Thyroid gland (tissue), 4 donors: ENCODE measurements around the gene CDR2L.

Experiments
- POLR2A ChIP-seq, 2 donors: fragments of 450-650 bp; IDR thresholded peaks; one replicate each; pipeline ENCODE4 v1.6.1; 2017; ENCODE audit warnings: antibody characterized with exemption in 2 of 2, mild to moderate bottlenecking in 2 of 2, moderate library complexity in 1 of 2
- TF ChIP-seq, protein P1 (sequence below), 6 experiments: fragments of 200-600 bp in 3 of 6; fragments of 450-650 bp in 3 of 6; sonication (generic) in 3 of 6; IDR thresholded peaks; one replicate each; pipeline ENCODE4 v1.5.1; 2016 to 2019; ENCODE audit warnings: antibody characterized with exemption in 6 of 6, mild to moderate bottlenecking in 2 of 6, inconsistent platforms in 1 of 6, moderate library complexity in 1 of 6

DNA sequence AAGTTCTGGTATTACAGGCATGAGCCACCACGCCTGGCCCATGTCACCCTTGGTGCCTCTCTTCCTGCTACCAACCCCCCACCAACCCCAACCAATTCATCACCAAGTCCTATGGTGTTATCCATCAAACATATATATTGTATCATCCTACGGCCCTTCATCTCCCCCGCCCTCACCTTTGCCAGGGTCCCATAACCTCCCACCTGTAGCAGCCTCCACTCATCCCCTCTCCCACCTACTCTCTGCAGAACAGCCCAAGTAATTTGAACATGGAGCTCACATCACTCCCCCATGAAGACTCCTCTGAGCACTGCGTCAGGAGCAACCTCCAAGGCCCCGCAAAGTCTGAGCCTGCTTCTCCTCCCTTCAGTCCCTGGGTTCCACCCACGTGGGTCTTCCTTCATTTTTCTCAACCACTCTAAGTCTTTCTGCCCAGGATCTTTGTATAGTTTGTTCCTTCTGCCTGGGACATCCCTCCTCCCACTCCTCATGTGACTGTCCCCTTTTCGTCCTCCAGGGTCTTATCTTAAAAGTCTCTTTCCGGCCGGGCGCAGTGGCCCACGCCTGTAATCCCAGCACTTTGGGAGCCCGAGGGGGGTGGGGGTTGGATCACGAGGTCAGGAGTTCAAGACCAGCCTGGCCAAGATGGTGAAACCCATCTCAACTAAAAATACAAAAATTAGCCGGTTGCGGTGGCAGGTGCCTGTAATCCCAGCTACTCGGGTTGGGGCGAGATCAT lies 7.9 kb upstream of the CDR2L start:
- no peak for TF ChIP-seq POLR2A (IDR thresholded peaks at IDR 0.05)
- TF ChIP-seq, protein P1, sequence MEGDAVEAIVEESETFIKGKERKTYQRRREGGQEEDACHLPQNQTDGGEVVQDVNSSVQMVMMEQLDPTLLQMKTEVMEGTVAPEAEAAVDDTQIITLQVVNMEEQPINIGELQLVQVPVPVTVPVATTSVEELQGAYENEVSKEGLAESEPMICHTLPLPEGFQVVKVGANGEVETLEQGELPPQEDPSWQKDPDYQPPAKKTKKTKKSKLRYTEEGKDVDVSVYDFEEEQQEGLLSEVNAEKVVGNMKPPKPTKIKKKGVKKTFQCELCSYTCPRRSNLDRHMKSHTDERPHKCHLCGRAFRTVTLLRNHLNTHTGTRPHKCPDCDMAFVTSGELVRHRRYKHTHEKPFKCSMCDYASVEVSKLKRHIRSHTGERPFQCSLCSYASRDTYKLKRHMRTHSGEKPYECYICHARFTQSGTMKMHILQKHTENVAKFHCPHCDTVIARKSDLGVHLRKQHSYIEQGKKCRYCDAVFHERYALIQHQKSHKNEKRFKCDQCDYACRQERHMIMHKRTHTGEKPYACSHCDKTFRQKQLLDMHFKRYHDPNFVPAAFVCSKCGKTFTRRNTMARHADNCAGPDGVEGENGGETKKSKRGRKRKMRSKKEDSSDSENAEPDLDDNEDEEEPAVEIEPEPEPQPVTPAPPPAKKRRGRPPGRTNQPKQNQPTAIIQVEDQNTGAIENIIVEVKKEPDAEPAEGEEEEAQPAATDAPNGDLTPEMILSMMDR (IDR thresholded peaks at IDR 0.05), result no peak
